Neural progenitor cell (in vitro differentiated cells): Measurements from ENCODE around the gene TBC1D14. TPM values are rescaled to one million over a fixed set of nuclear protein-coding genes. Genes with fewer than 3 reads are reported as not detected.

ENCODE experiments used
- DNase-seq: peaks from one replicate; pipeline ENCODE4 v3.0.0-alpha.2; 2016; ENCODE audit warnings: low spot score
- H2AFZ ChIP-seq: fragments of 200-600 bp; sonication (generic); replicated peaks from 2 replicates; pipeline ENCODE4 v1.6.1; 2016; ENCODE audit warnings: antibody characterized with exemption
- H3F3A ChIP-seq: fragments of 200-600 bp; sonication (generic); 2 replicates; pipeline ENCODE4 v1.6.1; 2016; ENCODE audit warnings: antibody characterized with exemption, low read depth
- H3K27ac ChIP-seq: fragments of 200-600 bp; sonication (generic); 2 replicates; pipeline ENCODE4 v1.5.1; 2016; ENCODE audit warnings: mild to moderate bottlenecking
- H3K27me3 ChIP-seq: fragments of 200-600 bp; sonication (generic); 2 replicates; pipeline ENCODE4 v1.6.1; 2016; ENCODE audit warnings: mild to moderate bottlenecking, moderate library complexity
- H3K36me3 ChIP-seq: fragments of 200-600 bp; sonication (generic); 2 replicates; pipeline ENCODE4 v1.5.1; 2016
- H3K4me1 ChIP-seq: fragments of 200-600 bp; sonication (generic); 2 replicates; pipeline ENCODE4 v1.6.1; 2016; ENCODE audit warnings: mixed run types
- H3K4me2 ChIP-seq: fragments of 200-600 bp; sonication (generic); 2 replicates; pipeline ENCODE4 v1.6.1; 2016
- H3K4me3 ChIP-seq: fragments of 200-600 bp; sonication (generic); 2 replicates; pipeline ENCODE4 v1.5.1; 2016
- H3K79me2 ChIP-seq: fragments of 200-600 bp; sonication (generic); 2 replicates; pipeline ENCODE4 v1.6.1; 2016; ENCODE audit warnings: low read depth
- H3K9ac ChIP-seq: fragments of 200-600 bp; sonication (generic); 2 replicates; pipeline ENCODE4 v1.6.1; 2016
- H3K9me3 ChIP-seq: fragments of 200-600 bp; sonication (generic); 2 replicates; pipeline ENCODE4 v1.5.1; 2016; ENCODE audit warnings: low read depth
- H4K20me1 ChIP-seq: fragments of 200-600 bp; sonication (generic); 2 replicates; pipeline ENCODE4 v1.6.1; 2016; ENCODE audit warnings: low read depth
- H3K27ac Mint-ChIP-seq: 3 replicates; pipeline ENCODE4 v1.8.0; 2021; ENCODE audit warnings: mixed read lengths
- H3K27me3 Mint-ChIP-seq: 2 replicates; pipeline ENCODE4 v1.8.0; 2022; ENCODE audit warnings: low read depth, mild to moderate bottlenecking, inconsistent platforms, moderate library complexity, mixed read lengths; ENCODE audit not compliant: insufficient read depth
- H3K36me3 Mint-ChIP-seq: 3 replicates; pipeline ENCODE4 v1.8.0; 2021; ENCODE audit warnings: mixed read lengths
- H3K4me1 Mint-ChIP-seq: 3 replicates; pipeline ENCODE4 v1.8.0; 2021; ENCODE audit warnings: mixed read lengths
- H3K4me3 Mint-ChIP-seq: 3 replicates; pipeline ENCODE4 v1.8.0; 2021; ENCODE audit warnings: mild to moderate bottlenecking, moderate library complexity, mixed read lengths
- H3K9me3 Mint-ChIP-seq: 3 replicates; pipeline ENCODE4 v1.8.0; 2020; ENCODE audit warnings: mixed read lengths
- EZH2 ChIP-seq: fragments of 200-600 bp; sonication (generic); IDR thresholded peaks from 2 replicates; pipeline ENCODE4 v1.6.1; 2017; ENCODE audit warnings: antibody characterized with exemption, mild to moderate bottlenecking, moderate library complexity
- EZH2phosphoT487 ChIP-seq: fragments of 200-600 bp; sonication (generic); IDR thresholded peaks from 2 replicates; pipeline ENCODE4 v1.6.1; 2017; ENCODE audit warnings: antibody characterized with exemption
- total RNA-seq: library from RNA; depleted of rRNA; stranded (reverse); fragments of >200 nt; gene quantifications from 2 replicates; pipeline ENCODE4 v1.2.3, GENCODE V29; 2015; ENCODE audit warnings: low replicate concordance
- TF ChIP-seq, protein P1 (sequence below): fragments of 200-600 bp; sonication (generic); IDR thresholded peaks from 2 replicates; pipeline ENCODE4 v1.5.1; 2017; ENCODE audit warnings: antibody characterized with exemption, mild to moderate bottlenecking

The TBC1D14 gene
- total RNA-seq, 1 donor from 2014 or later, result 47.9 TPM

DNA sequence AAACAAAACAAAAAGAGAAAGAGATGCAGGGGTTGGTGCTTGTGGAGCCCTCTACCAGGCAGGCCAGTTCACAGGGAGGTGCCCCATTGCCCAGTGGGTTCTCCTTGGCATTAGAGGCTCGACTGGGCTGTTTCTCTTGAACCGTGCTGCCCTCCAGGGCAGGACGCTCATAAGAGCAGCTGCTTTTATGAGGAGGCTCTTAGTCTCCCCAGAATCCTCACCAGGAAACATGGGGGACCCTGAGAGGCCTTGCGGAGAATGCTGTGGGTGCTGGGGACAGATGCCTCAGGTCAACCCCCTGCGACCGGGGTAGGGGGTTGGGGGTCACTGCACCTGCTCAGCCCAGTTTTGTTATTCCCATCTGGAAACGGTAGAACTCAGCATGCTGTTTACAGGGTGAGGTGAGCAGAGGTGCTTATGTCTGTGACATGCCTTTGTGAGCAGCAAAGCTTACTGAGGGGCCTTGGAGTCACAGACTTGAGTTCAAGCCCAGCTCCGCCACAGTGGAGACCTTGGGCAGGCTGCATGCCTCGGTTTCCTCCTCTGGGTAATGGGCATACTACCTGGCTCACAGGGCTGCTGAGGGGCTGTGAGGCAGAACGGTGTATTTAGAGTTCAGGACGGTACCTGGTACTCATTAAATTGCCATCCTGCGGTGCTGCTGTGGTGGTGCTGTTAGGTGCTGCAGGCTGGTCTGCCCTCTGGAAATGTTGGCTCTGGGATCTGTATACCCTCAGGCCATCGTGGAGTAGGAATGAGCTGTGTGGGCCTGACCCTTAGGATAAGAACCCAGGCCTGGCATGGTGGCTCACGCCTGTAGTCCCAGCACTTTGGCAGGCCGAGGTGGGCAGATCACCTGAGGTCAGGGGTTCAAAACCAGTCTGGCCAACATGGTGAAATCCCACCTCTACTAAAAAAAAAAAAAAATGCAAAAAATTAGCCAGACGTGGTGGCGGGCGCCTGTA lies 5.7 kb downstream of the TBC1D14 start:
- H3K27me3 ChIP-seq, result peaks cover 7% of the 10 kb centered on the region
- H3K36me3 ChIP-seq, result no peaks in the 10 kb centered on the region
- H3K27me3 Mint-ChIP-seq, result peaks cover 8% of the 10 kb centered on the region
- no peak overlapping the region for H3K27ac ChIP-seq
- no peak overlapping the region for H2AFZ ChIP-seq
- H3K4me3 ChIP-seq, result no peak overlapping the region
- H3K4me1 Mint-ChIP-seq, result peaks cover 48% of the 10 kb centered on the region
- peaks cover 38% of the 10 kb centered on the region for H3K4me1 ChIP-seq
- peaks cover 5% of the 10 kb centered on the region for H3K36me3 Mint-ChIP-seq
- no peaks in the 10 kb centered on the region for H3K9me3 ChIP-seq
- H3K4me2 ChIP-seq, result no peak overlapping the region
- no peak for TF ChIP-seq EZH2phosphoT487
- TF ChIP-seq EZH2, result no peak
- TF ChIP-seq, protein P1, sequence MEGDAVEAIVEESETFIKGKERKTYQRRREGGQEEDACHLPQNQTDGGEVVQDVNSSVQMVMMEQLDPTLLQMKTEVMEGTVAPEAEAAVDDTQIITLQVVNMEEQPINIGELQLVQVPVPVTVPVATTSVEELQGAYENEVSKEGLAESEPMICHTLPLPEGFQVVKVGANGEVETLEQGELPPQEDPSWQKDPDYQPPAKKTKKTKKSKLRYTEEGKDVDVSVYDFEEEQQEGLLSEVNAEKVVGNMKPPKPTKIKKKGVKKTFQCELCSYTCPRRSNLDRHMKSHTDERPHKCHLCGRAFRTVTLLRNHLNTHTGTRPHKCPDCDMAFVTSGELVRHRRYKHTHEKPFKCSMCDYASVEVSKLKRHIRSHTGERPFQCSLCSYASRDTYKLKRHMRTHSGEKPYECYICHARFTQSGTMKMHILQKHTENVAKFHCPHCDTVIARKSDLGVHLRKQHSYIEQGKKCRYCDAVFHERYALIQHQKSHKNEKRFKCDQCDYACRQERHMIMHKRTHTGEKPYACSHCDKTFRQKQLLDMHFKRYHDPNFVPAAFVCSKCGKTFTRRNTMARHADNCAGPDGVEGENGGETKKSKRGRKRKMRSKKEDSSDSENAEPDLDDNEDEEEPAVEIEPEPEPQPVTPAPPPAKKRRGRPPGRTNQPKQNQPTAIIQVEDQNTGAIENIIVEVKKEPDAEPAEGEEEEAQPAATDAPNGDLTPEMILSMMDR, result no peak
- DNase-seq, result no peak
- no peak overlapping the region for H3K27ac Mint-ChIP-seq
- H3K9me3 Mint-ChIP-seq, result no peaks in the 10 kb centered on the region
- H3F3A ChIP-seq, result peaks cover 32% of the 10 kb centered on the region
- H3K9ac ChIP-seq, result no peak overlapping the region
- peaks cover 98% of the 10 kb centered on the region for H4K20me1 ChIP-seq
- peaks cover 97% of the 10 kb centered on the region for H3K79me2 ChIP-seq
- no peak overlapping the region for H3K4me3 Mint-ChIP-seq

DNA sequence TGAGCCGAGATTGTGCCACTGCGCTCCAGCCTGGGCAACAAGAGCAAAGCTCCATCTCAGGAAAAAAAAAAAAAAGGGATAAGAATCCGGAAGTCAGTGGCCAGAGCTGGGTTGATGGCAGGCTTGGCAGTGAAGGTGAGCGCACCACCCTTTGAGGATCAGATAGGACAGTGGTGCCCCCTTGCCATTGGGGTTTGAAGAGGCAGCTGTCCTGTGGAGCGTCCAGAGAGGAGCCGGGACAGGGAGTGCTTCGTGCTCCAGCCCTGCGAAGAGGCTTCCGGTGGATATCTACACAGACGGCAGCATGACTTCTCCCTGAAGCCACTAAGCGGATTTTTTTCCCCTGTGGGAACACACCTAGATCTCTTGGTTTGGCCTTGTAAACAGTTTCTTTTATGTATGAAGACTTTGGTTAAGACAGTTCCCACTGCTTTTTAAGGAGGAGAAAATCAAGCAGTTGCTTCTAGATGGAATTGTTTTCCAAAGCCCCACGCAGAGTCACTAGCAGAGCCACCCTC lies 6.5 kb downstream of the TBC1D14 start:
- Histone ChIP-seq H3K4me1 (peaks cover 33% of the 10 kb centered on the region), H3K4me2 (no peak overlapping the region), H4K20me1 (peaks cover 98% of the 10 kb centered on the region), H3F3A (peaks cover 34% of the 10 kb centered on the region), H3K27me3 (no peaks in the 10 kb centered on the region), H3K79me2 (peaks cover 97% of the 10 kb centered on the region), H3K36me3 (no peaks in the 10 kb centered on the region), H2AFZ (no peak overlapping the region), H3K4me3 (no peak overlapping the region), H3K9ac (no peak overlapping the region), H3K9me3 (no peaks in the 10 kb centered on the region), H3K27ac (no peak overlapping the region)
- Mint-ChIP-seq H3K4me3 (no peak overlapping the region), H3K4me1 (peaks cover 45% of the 10 kb centered on the region), H3K27ac (no peak overlapping the region), H3K27me3 (peaks cover 7% of the 10 kb centered on the region), H3K9me3 (no peaks in the 10 kb centered on the region), H3K36me3 (peaks cover 5% of the 10 kb centered on the region)
- DNase-seq, result no peak
- TF ChIP-seq, protein P1, result no peak

DNA sequence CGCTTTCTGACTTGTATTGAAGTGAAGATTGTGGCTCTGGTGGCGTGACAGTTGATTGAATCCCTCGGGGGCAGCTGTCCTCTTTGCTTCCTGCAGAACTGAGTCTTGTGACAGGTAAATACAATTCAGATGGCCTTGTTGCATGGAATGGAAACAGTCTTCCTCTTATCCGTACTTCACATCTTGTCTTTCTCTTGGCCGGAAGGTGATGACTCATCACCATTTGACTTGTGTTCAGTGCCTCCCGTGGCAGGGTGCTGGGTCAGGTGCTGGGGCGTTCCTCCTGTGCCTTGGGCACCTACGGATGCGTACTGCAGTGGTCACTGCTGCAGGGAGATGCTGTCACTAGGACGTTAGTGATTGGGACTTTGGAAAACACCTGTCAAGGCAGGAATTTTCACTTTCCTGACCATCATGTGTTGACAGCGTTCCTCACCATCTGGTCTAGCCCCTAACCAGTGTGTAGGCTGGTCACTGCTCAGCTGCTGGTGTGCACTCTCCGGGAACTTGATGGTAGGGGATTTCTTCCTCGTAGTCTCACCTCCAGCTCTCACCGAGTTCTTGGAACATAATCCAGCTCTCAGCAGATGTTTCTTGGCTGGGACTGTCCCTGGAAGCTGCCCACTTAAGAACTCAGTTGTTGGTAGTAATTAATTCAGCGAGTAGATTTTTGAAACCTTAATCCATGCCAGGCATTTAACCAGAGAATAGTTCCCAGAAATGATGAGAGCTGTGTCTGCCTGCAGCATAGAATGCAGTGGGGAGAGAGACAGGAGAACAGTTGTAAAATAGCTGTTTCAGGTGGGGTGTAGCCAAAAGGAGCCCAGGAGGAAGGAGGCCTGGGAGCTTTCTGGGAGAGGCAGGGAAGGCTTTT lies 7.2 kb downstream of the TBC1D14 start:
- Histone ChIP-seq H3K9me3 (no peaks in the 10 kb centered on the region), H3K27ac (no peak overlapping the region), H3K79me2 (peaks cover 96% of the 10 kb centered on the region), H3K36me3 (no peaks in the 10 kb centered on the region), H3K4me1 (peaks cover 33% of the 10 kb centered on the region), H3K27me3 (no peaks in the 10 kb centered on the region), H4K20me1 (peaks cover 95% of the 10 kb centered on the region), H3F3A (peaks cover 34% of the 10 kb centered on the region), H3K4me3 (no peak overlapping the region), H3K9ac (no peak overlapping the region), H3K4me2 (no peak overlapping the region), H2AFZ (no peak overlapping the region)
- no peak for DNase-seq
- H3K4me3 Mint-ChIP-seq, result no peak overlapping the region
- peaks cover 7% of the 10 kb centered on the region for H3K27me3 Mint-ChIP-seq
- no peak for TF ChIP-seq EZH2phosphoT487
- TF ChIP-seq, protein P1, result no peak
- no peak for TF ChIP-seq EZH2
- no peak overlapping the region for H3K27ac Mint-ChIP-seq
- H3K36me3 Mint-ChIP-seq, result peaks cover 3% of the 10 kb centered on the region
- peaks cover 43% of the 10 kb centered on the region for H3K4me1 Mint-ChIP-seq
- no peaks in the 10 kb centered on the region for H3K9me3 Mint-ChIP-seq
